OCI-LY7 (cell line): Measurements from ENCODE around the gene ITPA.

Experiments used
- EZH2phosphoT487 ChIP-seq: fragments of 200-600 bp; sonication (generic); IDR thresholded peaks from 2 replicates; pipeline ENCODE4 v1.6.1; 2018; ENCODE audit warnings: low read depth, borderline replicate concordance, mild to moderate bottlenecking, mixed run types, antibody characterized with exemption, low read length, moderate library complexity, mixed read lengths
- TF ChIP-seq, protein P1 (sequence below): fragments of 200-600 bp; sonication (generic); conservative IDR thresholded peaks from 2 replicates; pipeline ENCODE4 v1.5.1; 2014; ENCODE audit warnings: mild to moderate bottlenecking, antibody characterized with exemption, low read length, moderate library complexity, mixed read lengths

DNA sequence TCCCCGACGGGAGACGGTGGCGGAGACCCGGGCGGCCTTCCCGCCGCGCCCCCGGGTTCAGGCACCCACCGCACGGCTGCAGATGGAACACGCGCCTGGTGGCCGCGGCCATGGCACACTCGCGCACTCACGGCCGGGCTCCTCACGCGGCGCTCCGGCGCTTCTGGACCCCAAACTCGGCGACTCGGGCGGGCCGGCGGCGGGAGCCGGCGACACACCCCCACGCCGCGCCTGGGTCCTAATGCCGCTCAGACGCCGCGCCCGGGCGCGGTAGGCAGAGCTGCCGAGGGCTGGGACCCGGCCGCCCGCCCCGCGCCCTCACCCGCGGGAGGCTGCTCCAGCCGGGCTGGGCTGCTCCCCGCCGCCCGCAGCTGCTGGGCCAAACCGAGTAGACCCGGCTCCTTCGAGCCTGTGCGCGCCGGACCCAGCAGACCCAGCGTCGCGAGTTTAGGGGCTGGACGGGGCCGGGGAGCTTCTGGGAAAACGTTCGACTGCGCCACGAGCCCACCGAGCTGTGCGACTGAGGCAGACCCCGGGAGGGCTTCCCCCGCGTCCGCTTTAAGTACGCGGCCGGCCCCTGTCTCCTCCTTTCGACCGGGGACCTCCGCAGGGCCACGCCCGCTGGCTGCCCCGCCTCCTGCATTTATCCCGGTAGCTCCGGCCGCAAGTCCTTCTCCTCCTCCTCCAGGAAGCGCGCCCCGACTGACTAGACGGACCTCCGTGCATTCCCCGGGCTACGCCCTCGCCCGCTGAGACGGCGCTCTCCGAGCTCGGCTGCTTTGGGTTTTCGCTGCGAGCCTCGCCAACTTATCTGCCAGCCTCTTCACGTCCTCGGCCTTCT, 29.9 kb downstream of the ITPA start, which contains the start of gene SLC4A11:
- TF ChIP-seq, protein P1, sequence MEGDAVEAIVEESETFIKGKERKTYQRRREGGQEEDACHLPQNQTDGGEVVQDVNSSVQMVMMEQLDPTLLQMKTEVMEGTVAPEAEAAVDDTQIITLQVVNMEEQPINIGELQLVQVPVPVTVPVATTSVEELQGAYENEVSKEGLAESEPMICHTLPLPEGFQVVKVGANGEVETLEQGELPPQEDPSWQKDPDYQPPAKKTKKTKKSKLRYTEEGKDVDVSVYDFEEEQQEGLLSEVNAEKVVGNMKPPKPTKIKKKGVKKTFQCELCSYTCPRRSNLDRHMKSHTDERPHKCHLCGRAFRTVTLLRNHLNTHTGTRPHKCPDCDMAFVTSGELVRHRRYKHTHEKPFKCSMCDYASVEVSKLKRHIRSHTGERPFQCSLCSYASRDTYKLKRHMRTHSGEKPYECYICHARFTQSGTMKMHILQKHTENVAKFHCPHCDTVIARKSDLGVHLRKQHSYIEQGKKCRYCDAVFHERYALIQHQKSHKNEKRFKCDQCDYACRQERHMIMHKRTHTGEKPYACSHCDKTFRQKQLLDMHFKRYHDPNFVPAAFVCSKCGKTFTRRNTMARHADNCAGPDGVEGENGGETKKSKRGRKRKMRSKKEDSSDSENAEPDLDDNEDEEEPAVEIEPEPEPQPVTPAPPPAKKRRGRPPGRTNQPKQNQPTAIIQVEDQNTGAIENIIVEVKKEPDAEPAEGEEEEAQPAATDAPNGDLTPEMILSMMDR = no peak
- TF ChIP-seq EZH2phosphoT487 = no peak
